ENCODE measurements around the gene HSD17B3.
"Not testable (repeated sequence)": the region's sequence is repeated elsewhere in the genome, so short reads cannot be mapped to it uniquely, and the experiment has no call there.

The HSD17B3 gene

GRCh38 chr9:96193236-96193755, 108.7 kb downstream of the HSD17B3 start:
- DNase-seq (ENCODE audit: low read depth), result no peak

- DNase-seq (ENCODE audit: low read depth), result no peak
These were observed 109.3 kb downstream of the HSD17B3 start for GRCh38 chr9:96192710-96193109.

- no peak for DNase-seq (ENCODE audit: low read depth)
These were observed 112.0 kb downstream of the HSD17B3 start for GRCh38 chr9:96189995-96190394.

GRCh38 chr9:96189581-96189980, 112.4 kb downstream of the HSD17B3 start:
- not testable (repeated sequence) for DNase-seq (ENCODE audit: low read depth)

GRCh38 chr9:96188571-96188970, 113.4 kb downstream of the HSD17B3 start:
- no peak for DNase-seq (ENCODE audit: low read depth)

GRCh38 chr9:96187151-96187555, 114.8 kb downstream of the HSD17B3 start:
- DNase-seq (ENCODE audit: low read depth), result no peak

- no peak for DNase-seq (ENCODE audit: low read depth)
These were observed 115.4 kb downstream of the HSD17B3 start for GRCh38 chr9:96186591-96187011.

- DNase-seq (ENCODE audit: low read depth), result no peak
These were observed 116.3 kb downstream of the HSD17B3 start for GRCh38 chr9:96185518-96186156.

Measured in GM04504 (cell line).